Caco-2 (cell line): ENCODE data around the gene PLXNA1. TPM values are rescaled to one million over a fixed set of nuclear protein-coding genes. Genes with fewer than 3 reads are reported as not detected.

Experiments used
- BruUV-seq: library from RNA; stranded (reverse); fragments of 400-500 nt; replicated peaks from 2 replicates; lab custom pipeline; 2021; lab: Mats Ljungman, UMichigan
- CTCF ChIA-PET: fragments of 300-600 bp; sonication (Branson Sonifier 250); formaldehyde crosslinking; loops from one replicate; lab custom pipeline; 2022; ENCODE audit warnings: antibody characterized with exemption; lab: Charles Lee
- POLR2A ChIA-PET: fragments of 300-600 bp; sonication (Branson Sonifier 250); formaldehyde crosslinking; loops from one replicate; lab custom pipeline; 2022; ENCODE audit warnings: antibody characterized with exemption; lab: Charles Lee
- DNase-seq, 2 experiments: peaks; one replicate each; pipeline versions ENCODE4 v3.0.0 to v3.0.0-alpha.2; 2020 to 2022
- H3K27me3 ChIP-seq: replicated peaks from 2 replicates; pipeline ENCODE4 v1.6.0; 2011; ENCODE audit warnings: low read length; ENCODE audit not compliant: control insufficient read depth, insufficient read depth
- H3K36me3 ChIP-seq: 2 replicates; pipeline ENCODE4 v1.5.1; 2011; ENCODE audit warnings: low read length; ENCODE audit not compliant: control insufficient read depth, insufficient read depth
- H3K4me1 ChIP-seq: fragments of 250-450 bp; sonication (Bioruptor Pico); 2 replicates; pipeline ENCODE4 v1.5.1; 2020; ENCODE audit warnings: mild to moderate bottlenecking
- H3K4me3 ChIP-seq: 2 replicates; pipeline ENCODE4 v1.5.1; 2011; ENCODE audit warnings: low read depth, mild to moderate bottlenecking, control low read depth, low read length
- H3K9me3 ChIP-seq: fragments of 250-450 bp; sonication (Bioruptor Pico); 2 replicates; pipeline ENCODE4 v1.5.1; 2020; ENCODE audit warnings: mild to moderate bottlenecking, moderate library complexity
- H3K27ac Mint-ChIP-seq: one replicate; pipeline ENCODE4 v1.8.0; 2022; ENCODE audit warnings: mixed read lengths; ENCODE audit not compliant: unreplicated experiment
- H3K27me3 Mint-ChIP-seq: one replicate; pipeline ENCODE4 v1.8.0; 2022; ENCODE audit warnings: mixed read lengths; ENCODE audit not compliant: insufficient read depth, unreplicated experiment
- H3K36me3 Mint-ChIP-seq: one replicate; pipeline ENCODE4 v1.8.0; 2022; ENCODE audit warnings: mild to moderate bottlenecking, mixed read lengths; ENCODE audit not compliant: insufficient read depth, unreplicated experiment
- H3K4me1 Mint-ChIP-seq: one replicate; pipeline ENCODE4 v1.8.0; 2022; ENCODE audit warnings: low read depth, mixed read lengths; ENCODE audit not compliant: unreplicated experiment
- H3K4me3 Mint-ChIP-seq: one replicate; pipeline ENCODE4 v1.8.0; 2022; ENCODE audit warnings: mild to moderate bottlenecking, moderate library complexity, mixed read lengths; ENCODE audit not compliant: unreplicated experiment
- H3K9me3 Mint-ChIP-seq: one replicate; pipeline ENCODE4 v1.8.0; 2022; ENCODE audit warnings: mixed read lengths; ENCODE audit not compliant: unreplicated experiment
- CTCF ChIP-seq, 2 experiments: fragments of 200-600 bp in 1 of 2; IDR thresholded peaks; 1 replicate in 1 of 2; 2 replicates in 1 of 2; pipeline versions ENCODE4 v1.5.1 to v1.8.0; 2011 to 2022; ENCODE audit warnings: antibody characterized with exemption in 1 of 2, control low read depth in 1 of 2, inconsistent platforms in 1 of 2, low read depth in 1 of 2, low read length in 1 of 2, mild to moderate bottlenecking in 1 of 2, moderate library complexity in 1 of 2; ENCODE audit not compliant: insufficient read depth in 1 of 2, severe bottlenecking in 1 of 2, unreplicated experiment in 1 of 2
- intact Hi-C: fragments of 100-400 bp; cut with micrococcal nuclease; formaldehyde crosslinking; loops from one replicate; pipeline ENCODE4 v1.10.0; 2022; ENCODE audit not compliant: unreplicated experiment
- total RNA-seq: library from RNA; stranded (reverse); gene quantifications from 2 replicates; pipeline ENCODE4 v1.2.3, GENCODE V29; 2022

Gene PLXNA1
- total RNA-seq, 1 experiment from 2014 or later, result 95.1 TPM

- ChIA-PET POLR2A (no interaction called here), CTCF (no interaction called here)
- no peak for TF ChIP-seq CTCF (IDR thresholded peaks at IDR 0.05; ENCODE audit: insufficient read depth in 1 of 2, low read depth in 1 of 2, low read length in 1 of 2, severe bottlenecking in 1 of 2, unreplicated experiment in 1 of 2)
- Mint-ChIP-seq H3K9me3 (no peaks in the 10 kb centered on the region), H3K27me3 (no peaks in the 10 kb centered on the region), H3K4me3 (no peak overlapping the region), H3K36me3 (peaks cover 26% of the 10 kb centered on the region), H3K4me1 (no peaks in the 10 kb centered on the region), H3K27ac (no peak overlapping the region)
- no peaks in the 10 kb centered on the region for H3K27me3 ChIP-seq
- H3K4me3 ChIP-seq, result no peak overlapping the region
- DNase-seq, result no peak
- no peaks in the 10 kb centered on the region; the same call in 1 of the 2 replicates for H3K36me3 ChIP-seq
- no peaks in the 10 kb centered on the region for H3K9me3 ChIP-seq
- intact Hi-C loops, result no loop called here
- BruUV-seq, result no TSS peak
- no peaks in the 10 kb centered on the region for H3K4me1 ChIP-seq
Measured at GRCh38 chr3:127003175-127003555, 20.2 kb downstream of the PLXNA1 start.

GRCh38 chr3:127003601-127004280, 20.8 kb downstream of the PLXNA1 start:
- no peak for DNase-seq
- BruUV-seq, result no TSS peak
- Histone ChIP-seq H3K4me3 (no peak overlapping the region), H3K4me1 (no peaks in the 10 kb centered on the region), H3K9me3 (no peaks in the 10 kb centered on the region), H3K27me3 (no peaks in the 10 kb centered on the region), H3K36me3 (no peaks in the 10 kb centered on the region; the same call in 1 of the 2 replicates)
- Mint-ChIP-seq H3K9me3 (no peaks in the 10 kb centered on the region), H3K27ac (peak overlapping the region; percentile 42), H3K27me3 (no peaks in the 10 kb centered on the region), H3K36me3 (peaks cover 31% of the 10 kb centered on the region), H3K4me1 (no peaks in the 10 kb centered on the region), H3K4me3 (no peak overlapping the region)
- ChIA-PET CTCF (no interaction called here), POLR2A (no interaction called here)
- no peak for TF ChIP-seq CTCF (IDR thresholded peaks at IDR 0.05; ENCODE audit: insufficient read depth in 1 of 2, low read depth in 1 of 2, low read length in 1 of 2, severe bottlenecking in 1 of 2, unreplicated experiment in 1 of 2)
- intact Hi-C loops, result no loop called here

GRCh38 chr3:127004641-127005397, 21.9 kb downstream of the PLXNA1 start:
- Histone ChIP-seq H3K27me3 (no peaks in the 10 kb centered on the region), H3K9me3 (no peaks in the 10 kb centered on the region), H3K4me1 (no peaks in the 10 kb centered on the region), H3K36me3 (no peaks in the 10 kb centered on the region; the same call in 1 of the 2 replicates), H3K4me3 (no peak overlapping the region)
- Mint-ChIP-seq H3K27me3 (no peaks in the 10 kb centered on the region), H3K36me3 (peaks cover 36% of the 10 kb centered on the region), H3K4me3 (no peak overlapping the region), H3K9me3 (no peaks in the 10 kb centered on the region), H3K4me1 (no peaks in the 10 kb centered on the region), H3K27ac (peak overlapping the region; percentile 42)
- DNase-seq, result no peak
- intact Hi-C loops, result no loop called here
- ChIA-PET POLR2A (no interaction called here), CTCF (no interaction called here)
- no peak for TF ChIP-seq CTCF (IDR thresholded peaks at IDR 0.05; ENCODE audit: insufficient read depth in 1 of 2, low read depth in 1 of 2, low read length in 1 of 2, severe bottlenecking in 1 of 2, unreplicated experiment in 1 of 2)
- BruUV-seq, result no TSS peak
